K562 (cell line): ENCODE measurements around the gene KXD1. TPM values are rescaled to one million over a fixed set of nuclear protein-coding genes. Genes with fewer than 3 reads are reported as not detected.

Experiments
- ATAC-seq: fragments of 200-7000 bp; cut with Tn5 transposase; 3 replicates; pipeline ENCODE4 v1.9.1; 2020; ENCODE audit warnings: moderate library complexity
- BruUV-seq: library from RNA; stranded (reverse); fragments of 400-500 nt; replicated peaks from 2 replicates; lab custom pipeline; 2021; lab: Mats Ljungman, UMichigan
- CTCF ChIA-PET: fragments of 300-600 bp; formaldehyde crosslinking; extraction: SDS; loops from one replicate; lab custom pipeline; 2021; ENCODE audit warnings: low intra/inter-chr PET ratio; lab: Yijun Ruan, JAX
- POLR2A ChIA-PET: fragments of 300-600, 350-650 bp; sonication (Branson Sonifier 250); formaldehyde crosslinking; extraction: SDS; loops from one replicate; lab custom pipeline; 2021; ENCODE audit warnings: antibody characterized with exemption, inconsistent platforms; lab: Yijun Ruan, JAX
- DNase-seq, 4 experiments: peaks; one replicate each; pipeline versions ENCODE4 v3.0.0 to v3.0.0-alpha.2; 2011 to 2018; ENCODE audit warnings: low spot score in 3 of 4, mixed read lengths in 3 of 4; ENCODE audit errors: extremely low read depth in 1 of 4
- FAIRE-seq: peaks from 2 replicates; lab custom pipeline; 2011; peaks lifted over from hg19 to GRCh38; lab: Jason Lieb, UNC
- H2AFZ ChIP-seq: 2 replicates; pipeline ENCODE4 v1.6.0; 2011; ENCODE audit warnings: low read depth, low read length, control low read depth, inconsistent platforms
- H3K27ac ChIP-seq: fragments of 200-600 bp; 3 replicates; pipeline ENCODE4 v1.8.0; 2011; ENCODE audit warnings: low read depth, mild to moderate bottlenecking, control low read depth, inconsistent platforms, low read length, moderate library complexity, mixed read lengths; ENCODE audit errors: extremely low read depth
- H3K27me3 ChIP-seq, 2 experiments: fragments of 300-600 bp in 1 of 2; 2 replicates in 1 of 2; 3 replicates in 1 of 2; pipeline versions ENCODE4 v1.6.0 to v1.8.0; 2011; ENCODE audit warnings: inconsistent platforms in 2 of 2, low read length in 2 of 2, mild to moderate bottlenecking in 1 of 2, mixed read lengths in 1 of 2, moderate library complexity in 1 of 2; ENCODE audit not compliant: control insufficient read depth in 2 of 2, insufficient read depth in 2 of 2
- H3K36me3 ChIP-seq: fragments of 300-600 bp; 3 replicates; pipeline ENCODE4 v1.8.0; 2011; ENCODE audit warnings: mild to moderate bottlenecking, low read length, inconsistent platforms; ENCODE audit not compliant: control insufficient read depth, insufficient read depth
- H3K4me1 ChIP-seq, 2 experiments: fragments of 200-600 bp in 1 of 2; replicated peaks in 1 of 2; 2 replicates in 1 of 2; 3 replicates in 1 of 2; pipeline versions ENCODE4 v1.5.1 to v1.8.0; 2011; ENCODE audit warnings: inconsistent platforms in 2 of 2, low read length in 2 of 2, mild to moderate bottlenecking in 1 of 2, mixed read lengths in 1 of 2, moderate library complexity in 1 of 2; ENCODE audit not compliant: control insufficient read depth in 2 of 2, insufficient read depth in 2 of 2
- H3K4me2 ChIP-seq: 2 replicates; pipeline ENCODE4 v1.6.1; 2011; ENCODE audit warnings: low read length, control low read depth, inconsistent platforms, mixed read lengths; ENCODE audit not compliant: insufficient read depth
- H3K4me3 ChIP-seq: fragments of 200-600 bp; sonication (generic), shearing (Covaris generic); 2 replicates; pipeline ENCODE4 v1.5.1; 2016; ENCODE audit warnings: control low read depth, inconsistent platforms
- H3K79me2 ChIP-seq: fragments of 200-600 bp; 3 replicates; pipeline ENCODE4 v1.8.0; 2011; ENCODE audit warnings: low read length, inconsistent platforms; ENCODE audit not compliant: control insufficient read depth, insufficient read depth
- H3K9ac ChIP-seq, 2 experiments: 2 replicates each; pipeline versions ENCODE4 v1.6.0 to v1.6.1; 2011; ENCODE audit warnings: low read depth in 2 of 2, low read length in 2 of 2, control low read depth in 1 of 2, inconsistent platforms in 1 of 2, mild to moderate bottlenecking in 1 of 2, mixed read lengths in 1 of 2; ENCODE audit not compliant: insufficient read depth in 1 of 2
- H3K9me1 ChIP-seq: one replicate; pipeline ENCODE4 v1.6.0; 2011; ENCODE audit warnings: inconsistent platforms, mild to moderate bottlenecking, low read length, moderate library complexity; ENCODE audit not compliant: control insufficient read depth, insufficient read depth
- H3K9me3 ChIP-seq: replicated peaks from 2 replicates; pipeline ENCODE4 v1.5.1; 2011; ENCODE audit warnings: low read depth, low read length, inconsistent platforms; ENCODE audit not compliant: control insufficient read depth, insufficient read depth
- H4K20me1 ChIP-seq: replicated peaks from 2 replicates; pipeline ENCODE4 v1.6.1; 2011; ENCODE audit warnings: low read length, inconsistent platforms, mixed read lengths; ENCODE audit not compliant: control insufficient read depth, insufficient read depth
- ARID4B ChIP-seq: sonication (generic); formaldehyde crosslinking; IDR thresholded peaks from 2 replicates; pipeline ENCODE4 v1.8.0; 2022; ENCODE audit warnings: mild to moderate bottlenecking, missing genetic modification reagents
- DPF2 ChIP-seq: fragments of 450-650 bp; IDR thresholded peaks from 2 replicates; pipeline ENCODE4 v1.6.1; 2016
- HDGF ChIP-seq: fragments of 450-650 bp; IDR thresholded peaks from 2 replicates; pipeline ENCODE4 v1.6.1; 2016
- KAT2B ChIP-seq: IDR thresholded peaks from one replicate; pipeline ENCODE4 v1.6.1; 2012; ENCODE audit warnings: low read depth, mild to moderate bottlenecking, control low read depth, inconsistent platforms, low read length, moderate library complexity
- ZBTB33 ChIP-seq: sonication (generic); formaldehyde crosslinking; IDR thresholded peaks from 2 replicates; pipeline ENCODE4 v1.8.1; 2023; ENCODE audit warnings: mild to moderate bottlenecking, missing genetic modification reagents
- WGBS: fragments of 100-300 bp; shearing (Covaris generic); methylation state at CpG from one replicate; pipeline ENCODE4 v1.1.6; 2016; ENCODE audit warnings: low coverage, mixed read lengths; ENCODE audit not compliant: insufficient coverage; ENCODE audit errors: missing lambda C conversion rate; 5-methylcytosine and 5-hydroxymethylcytosine counted together
- in situ Hi-C: fragments of 300-500 bp; cut with MboI; formaldehyde crosslinking; loops from 4 replicates; pipeline ENCODE4 v1.15.0; 2018; ENCODE audit warnings: inconsistent platforms, mixed read lengths
- intact Hi-C: fragments of 100-400 bp; cut with micrococcal nuclease; formaldehyde crosslinking; loops from 2 replicates; pipeline ENCODE4 v1.14.2; 2022
- polyA plus RNA-seq, 8 experiments: library from polyadenylated mRNA; depleted of rRNA in 4 of 8; stranded (reverse) in 5 of 8; unstranded in 3 of 8; fragments of >200 nt; fragmentation: Nextera tagmentation in 2 of 8; fragmentation: Illumina TruSeq in 1 of 8; extraction: Ambion mirVana in 2 of 8; extraction: Trizol in 1 of 8; gene quantifications; 2 replicates each; pipeline versions ENCODE4 v1.2.1 to v1.2.3, GENCODE V29; 2011 to 2014; ENCODE audit warnings: inconsistent platforms in 1 of 8, missing spikeins in 1 of 8
- total RNA-seq, 7 experiments: library from RNA; depleted of rRNA in 6 of 7; stranded (reverse); fragments of >200 nt in 6 of 7; fragmentation: Illumina TruSeq in 2 of 7; extraction: Trizol in 2 of 7; gene quantifications; 2 replicates each; pipeline versions ENCODE4 v1.2.1 to v1.2.3, GENCODE V29; 2011 to 2021; ENCODE audit warnings: low replicate concordance in 1 of 7

KXD1 gene
- total and polyA plus RNA-seq, 9 of the 15 experiments (the other 6 are each of a cell fraction or from before 2014, with no cell fraction given) = 21.9 to 210 (median 118) TPM

- TF ChIP-seq KAT2B (no peak), DPF2 (no peak)
- TF ChIP-seq, all 486 proteins: peak for 3
These were observed 28.6 kb downstream of the KXD1 start (continued) for GRCh38 chr19:18586306-18586705.

DNA sequence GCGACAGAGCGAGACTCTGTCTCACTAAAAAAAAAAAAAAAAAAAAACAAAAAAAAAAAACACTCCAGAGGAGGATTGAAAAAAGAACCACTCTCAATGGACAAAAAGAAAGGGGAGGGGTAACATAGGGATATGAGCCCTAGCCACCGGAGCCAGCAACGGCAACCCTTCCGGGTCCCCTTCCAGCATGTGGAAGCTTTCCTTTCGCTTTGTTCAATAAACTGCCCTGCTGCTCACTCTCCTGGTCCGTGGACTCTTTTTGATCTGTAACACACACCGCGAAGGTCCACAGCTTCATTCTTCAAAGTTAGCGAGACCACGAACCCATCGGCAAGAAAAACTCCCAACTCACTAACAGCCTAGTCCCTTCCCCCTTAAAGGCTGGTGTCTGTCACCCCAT lies 29.9 kb downstream of the KXD1 start:
- ChIA-PET CTCF (no interaction called here), POLR2A (interaction anchor here (0.6 to 5.4 kb wide), 10 partner anchors 8 to 310 kb away, joined by 3 to 39 read pairs (median 3); partner anchors contain the start of genes KXD1 and UBA52)
- FAIRE-seq (no peak), ATAC-seq (no peak), DNase-seq (no peak)
- Histone ChIP-seq H3K27me3 (no peaks in the 10 kb centered on the region), H4K20me1 (peaks cover 6% of the 10 kb centered on the region; the same call in 1 of the 2 replicates), H3K4me2 (peak overlapping the region; percentile 89), H3K9ac (peak overlapping the region; percentile 85 to 93; a peak in 3 of 4 replicates), H3K9me3 (no peaks in the 10 kb centered on the region), H3K9me1 (no peaks in the 10 kb centered on the region), H2AFZ (peak overlapping the region; percentile 79), H3K79me2 (peaks cover 24% of the 10 kb centered on the region), H3K4me3 (peak overlapping the region; percentile 71), H3K27ac (peak overlapping the region; percentile 79), H3K36me3 (peaks cover 5% of the 10 kb centered on the region; the same call in 2 of the 3 replicates), H3K4me1 (peaks cover 14 to 49% of the 10 kb centered on the region in 2 experiments)
- intact Hi-C loops (no loop called here), in situ Hi-C loops (no loop called here)
- no TSS peak for BruUV-seq
- WGBS = 62% methylated on average over 10 of the region's 12 CpGs
- TF ChIP-seq HDGF (no peak), ZBTB33 (CRISPR knock-in tag) (peak; percentile 45; the same call in 1 of the 2 replicates), ARID4B (CRISPR knock-in tag) (0 out of 2 replicates have a peak, but pooled peaks have one; percentile 30)
